GM19463 (cell line): Measurements from ENCODE around the gene MLKL.

Experiments
- ATAC-seq: cut with Tn5 transposase; IDR thresholded peaks from one replicate; pipeline ENCODE4 v1.9.1; 2021; ENCODE audit warnings: mild to moderate bottlenecking, moderate library complexity; ENCODE audit not compliant: unreplicated experiment

Gene MLKL

DNA sequence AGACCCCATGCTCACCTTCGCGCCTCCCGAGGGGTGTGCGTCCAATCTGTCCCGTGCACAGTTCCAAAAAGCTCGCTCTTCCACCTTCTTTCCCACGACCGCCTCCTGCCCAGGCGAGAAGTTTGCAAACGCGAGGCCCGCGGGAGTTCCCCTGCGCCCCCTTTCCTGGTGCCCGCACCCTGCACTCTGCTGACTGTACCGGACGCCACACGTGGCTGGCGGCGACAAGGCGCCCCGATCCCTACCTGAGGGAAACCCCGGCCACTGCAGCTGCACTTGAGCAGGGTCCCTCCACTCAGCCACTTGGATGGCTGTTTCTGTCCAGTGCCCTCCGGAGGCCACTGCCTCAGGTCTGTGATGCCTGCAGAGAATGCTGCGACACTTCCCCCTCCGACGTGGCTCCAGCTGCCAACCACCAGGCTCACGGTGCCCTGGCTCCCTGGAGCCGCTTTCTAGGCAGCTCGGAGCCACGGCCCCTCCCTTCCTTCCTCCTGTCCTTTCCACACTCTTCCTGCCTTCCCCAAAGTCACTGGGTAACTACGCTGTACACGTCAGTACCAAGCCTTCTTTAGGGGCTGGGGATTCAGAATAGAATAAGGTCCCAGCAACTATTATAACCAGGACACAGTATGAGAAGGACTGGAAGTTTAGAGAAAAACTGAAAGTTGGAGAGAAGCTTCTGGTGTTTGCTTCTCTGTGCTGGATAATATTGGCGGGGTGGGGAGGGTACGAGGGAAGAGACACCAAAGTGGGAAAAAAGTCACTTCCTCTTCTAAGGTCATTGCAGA is at the start of gene MLKL:
TSS of gene MLKL (minus strand) at position 425 of the 788 bp plus-strand sequence. CDS start 5,105 bp downstream, outside the sequence.
- peak; percentile 41 for ATAC-seq

DNA sequence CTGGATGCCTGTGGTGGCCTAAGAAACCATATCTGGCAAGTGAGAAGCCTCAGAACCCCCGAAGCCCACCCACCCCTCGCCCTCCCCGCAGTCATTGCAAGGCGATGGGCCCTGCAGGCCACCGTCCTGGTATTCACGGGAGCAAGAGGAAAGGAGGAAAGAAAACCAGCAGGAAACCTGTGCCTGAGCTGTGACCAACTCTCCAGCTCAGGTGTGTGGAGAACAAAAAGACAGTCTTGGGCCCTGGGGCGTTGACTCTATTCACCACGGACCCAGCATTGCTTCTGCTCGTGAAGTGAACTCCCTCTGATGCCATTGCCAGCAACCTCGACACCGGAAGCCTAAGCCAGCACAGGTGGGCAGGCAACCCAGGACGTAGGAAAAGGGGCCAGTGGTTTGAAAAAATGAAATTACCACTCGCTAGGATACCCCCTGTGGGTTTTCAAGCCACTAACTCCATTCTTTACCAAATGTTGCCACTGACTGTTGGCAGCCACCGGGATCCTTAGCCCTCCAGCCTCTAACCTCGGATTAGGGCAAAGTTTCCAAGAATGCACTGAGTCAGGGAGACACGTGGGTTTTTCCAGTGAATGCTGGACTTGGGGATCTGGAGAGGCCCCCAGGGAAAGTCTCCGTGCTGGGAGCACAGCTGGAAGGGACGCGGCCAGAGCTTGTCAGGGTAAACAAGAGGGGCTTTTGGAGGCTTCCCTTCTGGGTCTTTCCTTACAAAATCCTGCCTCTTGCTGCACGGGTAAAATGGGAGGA is 48.8 kb upstream of the MLKL start:
- no peak for ATAC-seq

DNA sequence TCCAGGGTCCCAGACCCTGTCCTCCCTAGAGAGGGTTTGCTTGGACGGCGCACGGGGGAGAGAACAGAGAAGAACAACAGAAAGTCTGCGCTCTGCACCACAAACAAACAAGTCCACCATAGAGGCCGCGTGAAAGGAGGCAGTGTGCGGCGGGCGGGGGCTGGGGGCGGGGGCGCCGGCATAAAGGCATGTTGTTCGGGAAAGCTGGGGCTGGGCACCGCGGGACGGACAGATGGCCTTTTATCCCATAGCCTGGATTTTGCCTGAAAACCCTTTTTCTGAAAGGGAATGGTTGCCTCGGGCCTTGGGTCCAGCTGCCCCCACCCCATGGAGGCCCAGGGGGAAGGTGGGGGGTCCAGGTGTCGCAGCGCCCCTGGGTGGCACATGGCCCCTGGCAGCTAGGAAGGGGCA is 48.0 kb upstream of the MLKL start:
- no peak for ATAC-seq

DNA sequence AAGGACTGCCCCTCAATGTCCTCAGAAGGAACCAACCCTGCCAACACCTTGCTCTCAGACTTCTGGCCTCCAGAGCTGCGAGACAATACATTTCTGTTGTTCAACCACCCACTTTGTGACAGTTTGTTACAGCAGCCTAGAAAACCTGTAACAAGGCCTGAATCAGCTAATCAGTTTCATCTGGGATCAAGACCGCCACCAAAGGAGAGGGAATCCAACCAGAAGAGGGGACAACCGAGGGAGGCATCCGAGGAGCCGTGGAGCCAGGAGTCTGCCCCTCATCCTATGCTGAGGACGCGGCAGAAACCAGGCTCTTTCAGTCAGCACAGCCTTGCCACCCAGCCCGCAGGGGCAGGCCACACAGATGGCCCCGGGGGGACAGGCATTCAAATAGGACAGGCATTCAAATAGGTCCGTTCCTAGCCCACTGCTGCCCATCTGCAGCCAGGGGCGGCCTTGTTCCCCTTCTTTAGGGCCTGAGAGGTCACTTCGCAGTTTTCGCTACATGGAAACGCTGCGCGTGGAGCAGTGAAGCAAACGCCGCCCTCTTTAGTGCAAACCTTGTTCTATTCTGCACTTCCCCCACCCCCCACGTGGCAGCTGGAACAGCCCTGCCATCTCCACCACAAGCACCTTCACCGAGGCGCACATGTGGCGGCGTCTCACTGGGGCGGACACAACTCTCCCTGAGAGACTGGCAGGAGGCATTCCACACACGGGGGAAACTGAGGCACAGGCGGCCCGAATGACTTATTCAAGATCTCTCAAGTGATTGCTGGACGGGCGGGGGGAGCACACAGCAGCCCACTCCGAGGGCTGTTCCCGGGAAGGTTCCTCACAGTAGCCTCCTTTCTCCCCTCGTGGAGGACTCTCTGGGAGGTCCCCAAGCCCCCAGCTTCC is 47.3 kb upstream of the MLKL start:
- no peak for ATAC-seq

DNA sequence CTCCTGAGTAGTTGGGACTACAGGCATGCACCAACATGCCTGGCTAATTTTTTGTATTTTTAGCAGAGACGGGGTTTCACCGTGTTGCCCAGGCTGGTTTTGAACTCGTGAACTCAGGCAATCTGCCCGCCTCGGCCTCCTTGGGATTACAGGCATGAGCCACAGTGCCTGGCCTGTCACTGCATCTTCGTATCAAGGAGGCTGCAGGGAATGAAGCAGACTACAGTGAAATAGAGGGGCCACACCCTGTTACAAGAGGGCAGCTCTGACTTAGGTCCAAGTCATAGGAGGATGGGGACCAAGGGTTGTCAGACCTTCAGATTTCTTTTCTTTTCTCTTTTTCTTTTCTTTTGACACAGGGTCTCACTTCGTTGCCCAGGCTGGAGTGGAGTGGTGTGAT is 45.3 kb upstream of the MLKL start:
- ATAC-seq, result no peak

DNA sequence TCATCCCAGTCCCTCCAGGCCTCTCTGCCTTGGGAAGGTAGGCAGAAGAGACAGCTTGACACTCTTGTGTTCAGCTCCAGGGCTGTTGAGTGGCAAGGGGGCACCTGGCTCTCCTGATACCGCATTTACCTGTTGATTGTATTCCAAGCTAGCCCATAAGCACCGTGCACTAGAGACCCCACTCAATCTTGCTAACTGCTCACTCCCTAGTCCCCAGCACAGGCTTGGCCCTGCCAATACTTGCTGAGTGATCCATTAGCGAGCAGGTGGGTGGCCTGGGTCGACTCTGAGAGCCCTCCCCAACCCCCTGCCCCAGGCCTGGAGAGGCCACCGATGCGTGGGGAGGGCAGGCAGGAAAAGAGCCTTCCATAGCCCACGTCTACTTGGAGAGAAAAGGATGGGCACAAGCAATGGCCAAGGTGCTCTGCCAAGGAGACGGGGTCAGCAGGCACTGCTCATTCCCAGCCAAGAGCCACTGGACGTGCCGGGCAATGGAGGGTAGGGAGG is 44.5 kb upstream of the MLKL start:
- ATAC-seq, result no peak

DNA sequence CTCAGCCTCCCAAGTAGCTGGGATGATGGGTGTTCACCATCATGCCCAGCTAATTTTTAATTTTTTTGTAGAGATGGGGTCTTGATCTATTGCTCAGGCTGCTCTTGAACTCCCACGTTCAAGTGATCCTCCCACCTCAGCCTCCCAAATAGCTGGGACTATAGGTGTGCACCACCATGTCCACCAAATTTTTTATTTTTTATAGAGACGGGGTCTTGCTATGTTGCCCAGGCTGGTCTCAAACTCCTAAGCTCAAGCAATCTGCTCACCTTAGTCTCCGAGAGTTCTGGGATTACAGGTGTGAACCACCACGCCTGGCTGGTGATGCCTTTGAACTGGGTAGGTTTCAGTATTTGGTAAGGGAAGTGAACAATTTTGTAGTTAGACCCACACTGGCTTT is 43.9 kb upstream of the MLKL start:
- ATAC-seq, result no peak

DNA sequence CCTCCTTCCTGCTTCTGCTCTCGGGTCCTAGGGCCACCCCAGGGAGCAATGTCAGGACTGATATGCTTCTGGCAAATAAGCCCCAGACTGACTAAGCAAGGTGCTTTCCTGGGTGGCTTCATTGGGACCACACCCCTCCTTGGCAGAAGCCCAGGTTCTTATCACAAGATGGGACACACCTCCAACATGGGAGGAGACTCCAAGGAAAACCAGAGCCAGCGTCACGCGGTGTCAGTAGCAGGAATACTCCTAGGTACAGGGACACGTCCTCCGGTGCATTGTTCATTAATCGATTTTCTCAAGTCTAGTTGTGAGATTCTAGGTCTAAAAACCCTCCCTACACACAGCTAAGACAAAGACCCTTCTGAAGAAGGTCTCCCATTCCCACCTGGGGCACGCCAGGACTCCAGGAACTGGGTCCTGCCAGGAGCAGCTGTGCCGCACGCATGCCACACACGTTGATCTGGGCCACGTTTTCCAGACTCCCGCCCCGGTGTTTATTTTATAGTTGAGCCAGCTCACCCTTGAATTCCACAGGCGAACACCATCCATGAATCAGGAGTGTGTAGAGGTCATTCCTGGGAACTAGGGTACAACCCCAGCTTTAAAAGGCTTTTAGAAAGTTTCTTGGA is 43.1 kb upstream of the MLKL start:
- no peak for ATAC-seq

DNA sequence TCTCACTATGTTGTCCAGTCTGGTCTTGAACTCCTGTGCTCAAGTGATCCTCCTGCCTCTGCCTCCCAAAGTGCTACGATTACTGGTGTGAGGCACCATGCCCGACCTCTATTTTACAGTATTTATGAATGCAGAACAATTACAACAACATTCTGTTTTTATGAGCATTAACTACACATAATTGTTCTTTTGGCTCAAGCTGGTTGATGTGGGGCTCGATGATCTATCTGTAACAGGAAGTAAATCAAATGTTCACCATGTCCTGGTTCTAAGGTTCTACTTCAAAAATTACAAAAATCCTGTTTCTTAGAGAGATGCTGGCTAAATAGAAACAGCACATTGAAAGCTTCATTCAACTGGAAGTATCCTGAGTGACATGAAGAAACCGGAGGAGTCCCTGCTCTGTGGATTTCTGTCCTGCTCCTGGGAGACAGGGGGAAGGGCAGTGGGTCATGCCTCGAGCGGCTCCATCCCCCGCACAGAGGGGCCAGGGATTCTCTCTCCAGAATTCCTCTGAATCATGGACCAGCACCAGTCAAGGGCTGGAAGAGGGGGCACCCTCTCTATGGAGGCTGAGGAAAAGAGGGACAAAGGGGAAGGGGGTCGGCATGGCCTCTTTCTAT is 42.5 kb upstream of the MLKL start:
- no peak for ATAC-seq

DNA sequence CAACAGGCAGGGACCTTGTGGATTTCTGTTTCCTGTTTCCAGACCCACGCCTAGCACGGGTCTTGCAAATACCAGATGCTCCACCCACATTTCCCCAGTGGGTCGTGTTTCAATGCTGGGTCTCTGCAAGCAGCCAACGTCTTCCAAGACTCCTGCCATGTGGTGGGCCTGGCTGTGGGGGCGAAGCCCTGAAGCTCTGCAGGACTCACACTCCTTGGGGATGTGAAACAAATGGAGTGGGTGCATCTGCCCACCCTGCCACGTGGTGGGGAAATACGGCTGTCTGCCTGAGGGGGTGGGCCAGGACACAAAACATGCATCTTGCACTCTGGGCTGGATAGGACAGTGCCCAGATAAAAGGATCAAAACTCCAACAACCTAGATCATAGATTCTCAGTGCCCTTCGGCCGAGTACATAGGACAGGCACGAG is 41.4 kb upstream of the MLKL start:
- no peak for ATAC-seq

DNA sequence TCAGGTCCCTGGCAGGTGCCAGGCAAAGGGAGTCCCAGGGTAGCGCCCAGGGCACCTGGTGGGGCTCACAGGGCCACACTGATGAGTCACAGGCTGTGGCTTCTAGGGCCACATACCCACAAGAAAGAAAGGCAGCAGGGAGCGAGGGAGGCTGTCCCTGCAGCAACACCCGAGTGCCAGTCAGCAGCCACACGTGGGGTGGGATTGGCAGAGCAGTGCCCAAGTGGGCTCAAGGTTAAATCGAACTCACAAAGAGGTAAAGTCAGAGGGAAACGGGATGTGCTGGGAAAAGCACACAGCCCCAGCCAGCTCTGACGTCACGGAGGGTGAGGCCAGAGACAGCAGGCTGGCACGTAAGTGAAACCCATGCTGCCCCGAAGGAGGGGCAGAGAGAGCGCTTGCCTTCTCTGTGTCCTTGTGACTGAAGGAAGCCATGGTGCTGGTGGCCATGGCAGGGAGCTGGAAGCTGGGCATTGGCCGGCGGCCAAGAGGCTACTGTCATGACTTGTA is 40.2 kb upstream of the MLKL start:
- no peak for ATAC-seq

DNA sequence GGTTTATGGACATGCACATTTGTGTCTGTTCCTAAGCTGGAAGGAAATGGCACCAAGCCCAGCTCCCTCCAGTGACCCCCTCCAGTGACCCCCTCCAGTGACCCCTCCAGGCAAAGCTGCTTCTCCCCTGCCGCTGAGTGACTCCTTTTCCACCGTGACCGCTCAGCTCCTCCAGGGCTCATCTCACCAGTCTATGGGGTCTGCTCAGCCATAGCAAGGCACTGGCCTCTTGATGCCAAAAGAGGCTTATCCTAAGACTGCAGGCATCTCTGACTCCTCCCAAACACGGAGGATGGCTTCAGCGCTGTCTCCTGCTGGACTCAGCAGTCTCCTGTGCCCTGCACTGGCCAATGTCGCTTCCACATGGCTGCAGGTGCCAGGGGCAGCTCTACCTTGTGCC is 38.6 kb upstream of the MLKL start:
- ATAC-seq, result no peak

DNA sequence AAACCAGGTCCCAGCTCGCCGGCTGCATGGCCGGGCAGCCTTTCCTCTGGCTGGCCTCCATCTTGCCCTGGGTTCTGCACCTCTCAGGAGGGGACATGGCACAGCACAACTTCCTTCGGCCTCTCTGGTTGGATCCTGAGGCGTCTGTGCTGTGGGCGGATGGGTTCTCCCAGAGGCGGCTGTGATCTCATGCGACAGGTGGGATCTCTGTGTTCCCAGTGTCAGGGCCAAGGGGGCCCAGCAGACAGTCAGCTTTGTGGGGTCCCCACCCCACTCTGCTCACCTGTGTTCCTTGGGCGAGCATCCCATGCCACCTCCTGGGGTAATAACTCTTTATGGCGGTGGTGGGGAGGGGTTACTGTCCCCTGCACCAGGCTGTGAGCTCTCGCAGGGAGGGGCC is 38.2 kb upstream of the MLKL start:
- no peak for ATAC-seq

DNA sequence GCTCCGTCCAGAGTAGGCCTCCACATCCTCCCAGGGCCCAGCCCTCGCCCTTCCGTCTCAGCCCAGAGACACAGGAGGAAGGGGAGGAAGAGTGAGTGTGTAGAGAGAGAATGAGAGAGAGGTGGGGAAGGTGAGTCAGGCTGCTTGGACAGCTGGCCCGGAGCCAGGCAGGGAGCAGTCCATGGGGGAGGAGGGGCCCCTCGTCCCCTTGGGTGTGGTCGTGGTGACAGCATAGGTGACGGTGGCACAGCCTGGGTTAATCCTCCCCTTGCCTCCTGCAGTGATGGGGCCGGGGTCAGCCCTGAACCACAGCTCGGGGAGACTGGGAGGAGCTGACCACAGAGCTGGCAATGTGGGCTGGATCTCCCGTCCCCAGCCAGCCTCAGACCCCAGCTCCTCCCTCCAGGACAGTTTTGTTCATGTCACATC is 37.5 kb upstream of the MLKL start:
- no peak for ATAC-seq

DNA sequence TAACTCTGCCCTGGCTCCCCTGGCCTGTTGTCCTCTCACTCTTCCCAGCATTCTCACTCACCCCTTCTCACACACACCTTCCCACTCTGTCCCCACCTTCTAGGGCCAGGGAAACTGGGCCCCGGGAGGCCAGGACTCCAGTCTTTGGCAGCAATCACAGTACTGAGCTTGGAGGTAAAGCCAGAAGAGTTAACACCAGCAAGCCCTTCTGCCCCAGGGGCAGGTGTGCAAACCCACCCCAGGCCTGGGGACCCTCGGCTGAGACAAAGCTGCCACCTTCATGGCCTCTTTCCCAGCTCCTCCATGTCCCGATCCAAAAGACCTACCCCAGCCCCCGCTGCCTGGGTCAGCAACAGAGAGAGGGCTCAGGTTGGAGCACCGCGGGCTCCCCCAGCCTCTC is 36.9 kb upstream of the MLKL start:
- ATAC-seq, result no peak

DNA sequence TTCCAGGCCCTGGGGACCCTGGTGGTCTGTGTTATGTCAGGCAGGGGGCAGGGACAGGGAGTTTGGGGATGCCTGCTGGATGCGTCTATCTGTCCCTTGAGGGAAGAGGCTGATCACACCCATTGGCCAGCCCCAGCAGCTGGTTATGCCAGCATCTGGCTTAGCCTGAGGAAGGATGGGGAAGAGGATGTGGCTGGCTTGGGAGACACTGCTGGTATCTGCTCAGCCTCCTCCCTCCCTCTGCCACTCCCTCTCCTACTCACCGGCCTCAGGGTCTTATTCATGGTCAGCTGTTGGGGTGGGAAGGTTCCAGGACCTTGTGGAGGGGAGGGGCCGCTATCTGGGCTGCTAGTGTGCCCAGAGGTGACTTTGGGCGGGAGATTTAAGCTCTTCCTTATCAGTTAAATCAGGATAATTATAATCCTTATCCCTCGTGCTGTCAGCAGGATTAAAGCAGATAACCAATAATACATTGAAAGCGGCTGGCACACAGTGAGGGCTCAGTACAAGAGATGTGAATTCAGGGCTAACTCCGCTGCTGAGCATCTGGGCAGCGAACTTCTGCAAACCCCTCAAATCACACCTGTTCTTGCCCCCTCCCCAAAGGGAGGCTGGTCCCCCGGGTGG is 36.0 kb upstream of the MLKL start:
- no peak for ATAC-seq

DNA sequence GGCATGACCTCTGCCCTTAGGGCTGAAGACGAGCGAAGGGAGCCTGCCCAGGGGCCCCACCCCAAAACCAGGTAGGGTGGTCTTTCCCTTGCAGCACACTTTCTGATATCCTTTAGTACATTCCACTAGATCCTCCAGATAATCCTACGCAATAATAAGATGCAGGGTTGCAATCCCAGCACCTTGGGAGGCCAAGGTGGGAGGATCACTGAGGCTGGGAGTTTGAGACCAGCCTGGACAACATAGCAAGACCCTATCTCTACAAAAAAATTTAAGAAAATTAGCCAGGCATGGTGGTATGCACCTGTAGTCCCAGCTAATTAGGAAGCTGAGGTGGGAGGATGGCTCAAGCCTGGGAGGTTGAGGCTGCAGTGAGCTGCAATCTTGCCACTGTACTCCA is 34.9 kb upstream of the MLKL start:
- ATAC-seq, result no peak

DNA sequence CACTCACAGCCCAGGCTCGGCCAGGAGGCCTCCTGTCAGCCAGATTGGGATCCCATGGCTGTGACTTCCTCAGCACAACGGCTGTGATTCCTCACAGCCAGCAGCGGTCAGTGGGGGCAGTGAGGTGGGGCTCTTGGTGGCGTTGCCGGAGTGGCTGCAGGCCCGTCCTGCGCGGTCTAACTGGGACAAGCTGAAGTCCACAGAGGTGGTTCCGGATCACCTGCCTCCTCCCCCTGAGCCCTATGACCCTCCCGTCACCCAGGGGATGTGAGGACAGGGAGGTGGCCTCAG is 34.4 kb upstream of the MLKL start:
- ATAC-seq, result no peak

DNA sequence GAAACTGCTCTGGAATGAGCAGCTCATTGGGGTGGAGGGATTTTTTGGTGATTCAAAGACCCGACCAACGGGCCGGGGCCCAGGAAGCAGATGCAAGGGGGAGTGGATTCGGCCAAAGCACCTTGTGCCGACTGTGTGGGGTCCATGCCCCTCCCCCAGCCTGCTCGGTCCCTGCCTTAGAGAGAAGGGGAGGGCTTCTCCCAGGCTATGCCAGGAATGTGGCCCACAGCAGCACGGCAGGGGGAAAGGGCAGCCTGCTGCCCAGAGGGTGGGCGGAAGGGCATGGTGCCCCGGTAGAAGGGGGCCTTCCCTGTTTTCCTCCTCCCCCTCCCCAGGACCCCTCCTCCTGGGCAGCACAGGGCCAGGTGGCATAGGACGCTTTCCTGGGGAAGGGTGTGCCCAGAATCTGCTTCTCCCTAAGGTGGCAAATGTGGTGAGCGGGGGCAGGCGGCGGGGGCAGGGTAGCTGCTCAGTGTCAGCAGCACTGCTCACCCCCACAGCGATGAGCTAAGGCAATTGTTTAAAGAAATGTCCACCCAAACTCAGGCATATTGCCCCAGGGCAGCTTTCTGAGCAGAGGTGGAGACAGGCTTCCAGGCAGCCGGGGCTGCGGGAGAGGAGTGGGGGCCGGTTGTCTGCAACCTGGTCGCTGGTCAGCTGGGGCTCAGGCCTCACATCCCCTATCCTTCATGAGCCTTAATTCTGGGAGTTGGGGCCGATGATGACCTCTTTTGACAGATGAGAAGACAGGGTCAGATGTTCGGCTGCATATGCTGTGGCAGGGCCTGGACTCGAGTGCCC is 33.9 kb upstream of the MLKL start:
- ATAC-seq, result no peak
